ENCODE data around the gene CLGN. TPM values are rescaled to one million over a fixed set of nuclear protein-coding genes. Genes with fewer than 3 reads are reported as not detected.

The CLGN gene
- total and polyA plus RNA-seq, 2 donors = 1.0 to 4.2 TPM

- no peak overlapping the region for H3K27ac ChIP-seq (ENCODE audit: low read depth in 1 of 2, low read length in 1 of 2)
- H3K27me3 ChIP-seq (ENCODE audit: control insufficient read depth in 2 of 2, insufficient read depth in 1 of 2, low read length in 1 of 2) = no peaks in the 10 kb centered on the region
- no peak for DNase-seq (ENCODE audit: low read depth in 6 of 9, low spot score in 9 of 9)
- no peaks in the 10 kb centered on the region for H3K9me3 ChIP-seq (ENCODE audit: control insufficient read depth in 2 of 2, insufficient read depth in 1 of 2, low read length in 1 of 2)
- no peaks in the 10 kb centered on the region for H3K36me3 ChIP-seq (ENCODE audit: control insufficient read depth in 2 of 2, insufficient read depth in 2 of 2, low read length in 1 of 2)
- H3K4me1 ChIP-seq (ENCODE audit: control insufficient read depth in 2 of 2, insufficient read depth in 2 of 2, low read length in 2 of 2) = peaks cover 4 to 11% of the 10 kb centered on the region in 2 donors
- WGBS = 100% methylated on average over 2 of the region's 2 CpGs
- H3K4me3 ChIP-seq (ENCODE audit: low read length in 2 of 2) = no peak overlapping the region
Observed at GRCh38 chr4:140349816-140350215, 77.6 kb downstream of the CLGN start.

GRCh38 chr4:140346136-140346535 is 81.3 kb downstream of the CLGN start:
- Histone ChIP-seq H3K4me3 (ENCODE audit: low read length in 2 of 2) (no peak overlapping the region), H3K27me3 (ENCODE audit: control insufficient read depth in 2 of 2, insufficient read depth in 1 of 2, low read length in 1 of 2) (no peaks in the 10 kb centered on the region), H3K4me1 (ENCODE audit: control insufficient read depth in 2 of 2, insufficient read depth in 2 of 2, low read length in 2 of 2) (no peaks in the 10 kb centered on the region), H3K36me3 (ENCODE audit: control insufficient read depth in 2 of 2, insufficient read depth in 2 of 2, low read length in 1 of 2) (no peaks in the 10 kb centered on the region), H3K27ac (ENCODE audit: low read depth in 1 of 2, low read length in 1 of 2) (no peak overlapping the region), H3K9me3 (ENCODE audit: control insufficient read depth in 2 of 2, insufficient read depth in 1 of 2, low read length in 1 of 2) (no peaks in the 10 kb centered on the region)
- 96% methylated on average over 9 of the region's 9 CpGs for WGBS
- no peak for DNase-seq (ENCODE audit: low read depth in 6 of 9, low spot score in 9 of 9)

- Histone ChIP-seq H3K4me3 (ENCODE audit: low read length in 2 of 2) (no peak overlapping the region), H3K27ac (ENCODE audit: low read depth in 1 of 2, low read length in 1 of 2) (no peak overlapping the region), H3K9me3 (ENCODE audit: control insufficient read depth in 2 of 2, insufficient read depth in 1 of 2, low read length in 1 of 2) (no peaks in the 10 kb centered on the region), H3K27me3 (ENCODE audit: control insufficient read depth in 2 of 2, insufficient read depth in 1 of 2, low read length in 1 of 2) (no peaks in the 10 kb centered on the region), H3K36me3 (ENCODE audit: control insufficient read depth in 2 of 2, insufficient read depth in 2 of 2, low read length in 1 of 2) (no peaks in the 10 kb centered on the region), H3K4me1 (ENCODE audit: control insufficient read depth in 2 of 2, insufficient read depth in 2 of 2, low read length in 2 of 2) (no peaks in the 10 kb centered on the region)
- DNase-seq (ENCODE audit: low read depth in 6 of 9, low spot score in 9 of 9) = no peak
- WGBS = 96% methylated on average over 9 of the region's 9 CpGs
Observed at GRCh38 chr4:140344621-140345020, 82.8 kb downstream of the CLGN start.

- Histone ChIP-seq H3K4me1 (ENCODE audit: control insufficient read depth in 2 of 2, insufficient read depth in 2 of 2, low read length in 2 of 2) (no peaks in the 10 kb centered on the region), H3K4me3 (ENCODE audit: low read length in 2 of 2) (no peak overlapping the region), H3K9me3 (ENCODE audit: control insufficient read depth in 2 of 2, insufficient read depth in 1 of 2, low read length in 1 of 2) (no peaks in the 10 kb centered on the region), H3K27ac (ENCODE audit: low read depth in 1 of 2, low read length in 1 of 2) (no peak overlapping the region), H3K27me3 (ENCODE audit: control insufficient read depth in 2 of 2, insufficient read depth in 1 of 2, low read length in 1 of 2) (no peaks in the 10 kb centered on the region), H3K36me3 (ENCODE audit: control insufficient read depth in 2 of 2, insufficient read depth in 2 of 2, low read length in 1 of 2) (no peaks in the 10 kb centered on the region)
- DNase-seq (ENCODE audit: low read depth in 6 of 9, low spot score in 9 of 9) = no peak
- over 99% methylated on average over 3 of the region's 3 CpGs for WGBS
Observed at GRCh38 chr4:140344101-140344500, 83.3 kb downstream of the CLGN start.

- Histone ChIP-seq H3K4me1 (ENCODE audit: control insufficient read depth in 2 of 2, insufficient read depth in 2 of 2, low read length in 2 of 2) (no peaks in the 10 kb centered on the region), H3K27me3 (ENCODE audit: control insufficient read depth in 2 of 2, insufficient read depth in 1 of 2, low read length in 1 of 2) (no peaks in the 10 kb centered on the region), H3K9me3 (ENCODE audit: control insufficient read depth in 2 of 2, insufficient read depth in 1 of 2, low read length in 1 of 2) (no peaks in the 10 kb centered on the region), H3K4me3 (ENCODE audit: low read length in 2 of 2) (no peak overlapping the region), H3K36me3 (ENCODE audit: control insufficient read depth in 2 of 2, insufficient read depth in 2 of 2, low read length in 1 of 2) (no peaks in the 10 kb centered on the region), H3K27ac (ENCODE audit: low read depth in 1 of 2, low read length in 1 of 2) (no peak overlapping the region)
- 20% methylated on average over 5 of the region's 5 CpGs for WGBS
- no peak for DNase-seq (ENCODE audit: low read depth in 6 of 9, low spot score in 9 of 9)
Observed at GRCh38 chr4:140343303-140343702, 84.1 kb downstream of the CLGN start.

GRCh38 chr4:140342620-140343019 is 84.8 kb downstream of the CLGN start:
- H3K27ac ChIP-seq (ENCODE audit: low read depth in 1 of 2, low read length in 1 of 2) = no peak overlapping the region
- no peak overlapping the region for H3K4me3 ChIP-seq (ENCODE audit: low read length in 2 of 2)
- 93% methylated on average over 1 of the region's 1 CpG for WGBS
- H3K4me1 ChIP-seq (ENCODE audit: control insufficient read depth in 2 of 2, insufficient read depth in 2 of 2, low read length in 2 of 2) = no peaks in the 10 kb centered on the region
- no peaks in the 10 kb centered on the region for H3K9me3 ChIP-seq (ENCODE audit: control insufficient read depth in 2 of 2, insufficient read depth in 1 of 2, low read length in 1 of 2)
- no peak for DNase-seq (ENCODE audit: low read depth in 6 of 9, low spot score in 9 of 9)
- no peaks in the 10 kb centered on the region for H3K36me3 ChIP-seq (ENCODE audit: control insufficient read depth in 2 of 2, insufficient read depth in 2 of 2, low read length in 1 of 2)
- H3K27me3 ChIP-seq (ENCODE audit: control insufficient read depth in 2 of 2, insufficient read depth in 1 of 2, low read length in 1 of 2) = no peaks in the 10 kb centered on the region

Other genes with a start within 250 kb of the CLGN start
- 28.0 TPM for gene SCOC, start 54.0 kb downstream of the CLGN start, total RNA-seq
- gene SCOC, start 54.0 kb downstream of the CLGN start, polyA plus RNA-seq = 80.0 TPM
- not detected for gene MGAT4D, start 70.6 kb upstream of the CLGN start, total RNA-seq
- gene MGAT4D, start 70.6 kb upstream of the CLGN start, polyA plus RNA-seq = not detected
- gene ELMOD2, start 96.5 kb upstream of the CLGN start, total RNA-seq = 25.6 TPM
- 17.2 TPM for gene ELMOD2, start 96.5 kb upstream of the CLGN start, polyA plus RNA-seq
- not detected for gene UCP1, start 141.3 kb upstream of the CLGN start, total RNA-seq
- 0.05 TPM for gene UCP1, start 141.3 kb upstream of the CLGN start, polyA plus RNA-seq